Neural progenitor cell (in vitro differentiated cells): Measurements from ENCODE around the gene SHOC1.

Experiments used
- CTCF ChIP-seq: fragments of 200-600 bp; sonication (generic); IDR thresholded peaks from 2 replicates; pipeline ENCODE4 v1.5.1; 2017; ENCODE audit warnings: antibody characterized with exemption, mild to moderate bottlenecking
- EZH2phosphoT487 ChIP-seq: fragments of 200-600 bp; sonication (generic); IDR thresholded peaks from 2 replicates; pipeline ENCODE4 v1.6.1; 2017; ENCODE audit warnings: antibody characterized with exemption

- TF ChIP-seq CTCF = no peak
- TF ChIP-seq EZH2phosphoT487 = no peak
Observed at GRCh38 chr9:111766066-111766465, 28.7 kb downstream of the SHOC1 start.
